K562 (cell line): ENCODE data around the gene SETMAR. TPM values are rescaled to one million over a fixed set of nuclear protein-coding genes. Genes with fewer than 3 reads are reported as not detected.

Experiments used
- CREB1 ChIP-seq, 2 experiments: sonication (generic) in 1 of 2; formaldehyde crosslinking in 1 of 2; IDR thresholded peaks; 2 replicates each; pipeline versions ENCODE4 v1.6.1 to v1.8.0; 2012 to 2022; ENCODE audit warnings: inconsistent platforms in 1 of 2, mild to moderate bottlenecking in 1 of 2, missing genetic modification reagents in 1 of 2, moderate library complexity in 1 of 2
- DACH1 ChIP-seq: fragments of 450-650 bp; IDR thresholded peaks from 2 replicates; pipeline ENCODE4 v1.6.1; 2018; ENCODE audit not compliant: partially characterized antibody
- ETV1 ChIP-seq: fragments of 450-650 bp; conservative IDR thresholded peaks from 2 replicates; pipeline ENCODE4 v1.6.1; 2016; ENCODE audit warnings: missing genetic modification characterization, control low read depth, low read depth, missing compliant biosample characterization
- ETV6 ChIP-seq, 3 experiments: fragments of 150-350 bp in 1 of 3; sonication (generic) in 1 of 3; formaldehyde crosslinking in 1 of 3; IDR thresholded peaks; 2 replicates each; pipeline versions ENCODE4 v1.6.1 to v1.8.0; 2014 to 2022; ENCODE audit warnings: borderline replicate concordance in 2 of 3, low read depth in 2 of 3, antibody characterized with exemption in 1 of 3, low read length in 1 of 3, mild to moderate bottlenecking in 1 of 3, missing genetic modification reagents in 1 of 3
- FOSL1 ChIP-seq: fragments of 200-800 bp; sonication (Bioruptor generic); conservative IDR thresholded peaks from 2 replicates; pipeline ENCODE4 v1.6.1; 2016; ENCODE audit warnings: missing genetic modification characterization, missing compliant biosample characterization
- IRF9 ChIP-seq: fragments of 450-650 bp; IDR thresholded peaks from 2 replicates; pipeline ENCODE4 v1.6.1; 2016; ENCODE audit warnings: missing biosample characterization, missing genetic modification characterization
- KAT2B ChIP-seq: IDR thresholded peaks from one replicate; pipeline ENCODE4 v1.6.1; 2012; ENCODE audit warnings: low read depth, mild to moderate bottlenecking, control low read depth, inconsistent platforms, low read length, moderate library complexity
- MCM7 ChIP-seq, 2 experiments: fragments of 450-650 bp; IDR thresholded peaks; 2 replicates each; pipeline ENCODE4 v1.6.1; 2016 to 2018
- NEUROD1 ChIP-seq: fragments of 150-350 bp; IDR thresholded peaks from 2 replicates; pipeline ENCODE4 v1.6.1; 2014; ENCODE audit warnings: borderline replicate concordance, low read length, low read depth; ENCODE audit not compliant: partially characterized antibody
- NFIC ChIP-seq: fragments of 450-650 bp; IDR thresholded peaks from 2 replicates; pipeline ENCODE4 v1.6.1; 2017; ENCODE audit warnings: mild to moderate bottlenecking, inconsistent platforms
- PRMT5 ChIP-seq: sonication (generic); formaldehyde crosslinking; IDR thresholded peaks from 2 replicates; pipeline ENCODE4 v1.5.0; 2020; ENCODE audit warnings: missing genetic modification reagents
- SAFB2 ChIP-seq: fragments of 200-400 bp; formaldehyde crosslinking; IDR thresholded peaks from 2 replicates; pipeline ENCODE4 v1.6.1; 2018; ENCODE audit warnings: borderline replicate concordance, low read length, low read depth, moderate library complexity; ENCODE audit not compliant: severe bottlenecking
- SFPQ ChIP-seq: fragments of 200-400 bp; formaldehyde crosslinking; IDR thresholded peaks from 2 replicates; pipeline ENCODE4 v1.6.1; 2017; ENCODE audit warnings: mild to moderate bottlenecking, low read depth, low read length, moderate library complexity
- SMC3 ChIP-seq: conservative IDR thresholded peaks from 2 replicates; pipeline ENCODE4 v1.6.1; 2011; ENCODE audit warnings: low read depth, low read length, improper control_type of control experiment; ENCODE audit not compliant: insufficient read depth
- USF1 ChIP-seq: sonication (generic); formaldehyde crosslinking; IDR thresholded peaks from 2 replicates; pipeline ENCODE4 v1.9.0; 2022; ENCODE audit warnings: mild to moderate bottlenecking, missing genetic modification reagents
- ZNF609 ChIP-seq: sonication (generic); formaldehyde crosslinking; IDR thresholded peaks from 2 replicates; pipeline ENCODE4 v1.8.1; 2023; ENCODE audit warnings: missing genetic modification reagents, mild to moderate bottlenecking, borderline replicate concordance
- polyA plus RNA-seq, 8 experiments: library from polyadenylated mRNA; depleted of rRNA in 4 of 8; stranded (reverse) in 5 of 8; unstranded in 3 of 8; fragments of >200 nt; fragmentation: Nextera tagmentation in 2 of 8; fragmentation: Illumina TruSeq in 1 of 8; extraction: Ambion mirVana in 2 of 8; extraction: Trizol in 1 of 8; gene quantifications; 2 replicates each; pipeline versions ENCODE4 v1.2.1 to v1.2.3, GENCODE V29; 2011 to 2014; ENCODE audit warnings: inconsistent platforms in 1 of 8, missing spikeins in 1 of 8
- total RNA-seq, 7 experiments: library from RNA; depleted of rRNA in 6 of 7; stranded (reverse); fragments of >200 nt in 6 of 7; fragmentation: Illumina TruSeq in 2 of 7; extraction: Trizol in 2 of 7; gene quantifications; 2 replicates each; pipeline versions ENCODE4 v1.2.1 to v1.2.3, GENCODE V29; 2011 to 2021; ENCODE audit warnings: low replicate concordance in 1 of 7

SETMAR gene
- total and polyA plus RNA-seq, 9 of the 15 experiments (the other 6 are each of a cell fraction or from before 2014, with no cell fraction given), result 5.5 to 25.1 (median 18.2) TPM

GRCh38 chr3:4303187-4304123 is at the start of gene SETMAR (continued):
- peak; percentile 61; the same call in 1 of the 2 replicates for TF ChIP-seq CREB1 (IDR thresholded peaks at IDR 0.05)
- peak; percentile 35; the same call in 1 of the 2 replicates for TF ChIP-seq CREB1 (CRISPR knock-in tag; IDR thresholded peaks at IDR 0.05)
- TF ChIP-seq FOSL1 (tag), result peak; percentile 54
- no peak for TF ChIP-seq PRMT5 (CRISPR knock-in tag)
- no peak for TF ChIP-seq IRF9 (tag)
- TF ChIP-seq NFIC, result peak; percentile 92
- TF ChIP-seq ETV1 (tag), result peak; percentile 57; the same call in 1 of the 2 replicates
- no peak for TF ChIP-seq ZNF609 (CRISPR knock-in tag)
- TF ChIP-seq KAT2B, result no peak
- TF ChIP-seq NEUROD1, result no peak
- no peak for TF ChIP-seq MCM7 (IDR thresholded peaks at IDR 0.05)
- no peak for TF ChIP-seq SFPQ
- 0 out of 2 replicates have a peak, but pooled peaks have one; percentile 21 for TF ChIP-seq SMC3
- TF ChIP-seq SAFB2, result no peak
- TF ChIP-seq USF1 (CRISPR knock-in tag), result peak; percentile 89
- no peak for TF ChIP-seq ETV6 (IDR thresholded peaks at IDR 0.05; ENCODE audit: borderline replicate concordance in 1 of 2, low read depth in 2 of 2, low read length in 1 of 2)
- TF ChIP-seq ETV6 (CRISPR knock-in tag; IDR thresholded peaks at IDR 0.05; ENCODE audit: borderline replicate concordance), result no peak
- TF ChIP-seq DACH1, result no peak
